ENCODE data around the gene DNASE1.

Gene DNASE1

GRCh38 chr16:3665508-3665907 is 11.0 kb downstream of the DNASE1 start:
- DNase-seq, result no peak

GRCh38 chr16:3668626-3669025 is 14.1 kb downstream of the DNASE1 start:
- DNase-seq, result no peak

DNA sequence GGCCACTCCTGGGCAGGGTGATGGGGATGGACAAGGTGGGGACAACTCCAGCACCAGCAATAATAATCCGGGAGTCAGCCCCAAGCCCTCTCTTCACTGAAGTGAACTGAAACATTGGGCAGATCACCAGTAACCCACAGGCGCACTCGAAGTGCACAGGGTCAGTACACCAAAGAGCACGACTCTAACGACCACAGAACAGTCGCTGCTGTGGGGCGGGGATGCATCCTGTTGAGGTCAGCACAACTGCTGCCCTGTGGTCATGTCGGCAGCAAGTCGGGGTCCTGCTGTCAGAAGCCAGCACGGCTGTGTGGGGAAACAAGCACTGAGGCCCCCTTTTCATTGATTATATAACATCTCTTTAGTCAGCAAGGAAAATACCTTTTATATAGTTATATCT is 14.6 kb downstream of the DNASE1 start:
- DNase-seq, result no peak

DNA sequence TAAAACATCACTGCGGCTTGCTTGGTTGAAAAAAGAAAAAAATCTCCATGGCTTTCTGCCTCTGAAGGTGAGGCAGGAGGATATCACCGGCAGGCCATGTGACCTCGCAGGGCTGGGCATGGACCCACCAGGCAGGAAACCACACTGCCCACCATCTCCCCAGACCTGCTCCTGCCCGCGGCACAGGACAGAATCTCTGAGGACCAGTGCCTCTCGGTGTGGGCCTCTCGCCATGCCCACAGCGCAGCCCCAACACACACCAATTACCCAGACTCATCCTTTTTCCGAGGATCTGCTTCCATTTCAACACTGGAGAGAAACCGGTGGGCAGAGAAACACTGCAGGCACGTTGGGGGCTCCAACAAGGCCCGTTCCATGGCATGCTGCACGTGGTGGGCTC is 16.2 kb downstream of the DNASE1 start:
- DNase-seq, result no peak

GRCh38 chr16:3671424-3671823 is 16.9 kb downstream of the DNASE1 start:
- no peak for DNase-seq

GRCh38 chr16:3672571-3673041 is 18.1 kb downstream of the DNASE1 start:
- no peak for DNase-seq

- DNase-seq, result no peak
Measured at GRCh38 chr16:3673201-3673600, 18.7 kb downstream of the DNASE1 start.

DNA sequence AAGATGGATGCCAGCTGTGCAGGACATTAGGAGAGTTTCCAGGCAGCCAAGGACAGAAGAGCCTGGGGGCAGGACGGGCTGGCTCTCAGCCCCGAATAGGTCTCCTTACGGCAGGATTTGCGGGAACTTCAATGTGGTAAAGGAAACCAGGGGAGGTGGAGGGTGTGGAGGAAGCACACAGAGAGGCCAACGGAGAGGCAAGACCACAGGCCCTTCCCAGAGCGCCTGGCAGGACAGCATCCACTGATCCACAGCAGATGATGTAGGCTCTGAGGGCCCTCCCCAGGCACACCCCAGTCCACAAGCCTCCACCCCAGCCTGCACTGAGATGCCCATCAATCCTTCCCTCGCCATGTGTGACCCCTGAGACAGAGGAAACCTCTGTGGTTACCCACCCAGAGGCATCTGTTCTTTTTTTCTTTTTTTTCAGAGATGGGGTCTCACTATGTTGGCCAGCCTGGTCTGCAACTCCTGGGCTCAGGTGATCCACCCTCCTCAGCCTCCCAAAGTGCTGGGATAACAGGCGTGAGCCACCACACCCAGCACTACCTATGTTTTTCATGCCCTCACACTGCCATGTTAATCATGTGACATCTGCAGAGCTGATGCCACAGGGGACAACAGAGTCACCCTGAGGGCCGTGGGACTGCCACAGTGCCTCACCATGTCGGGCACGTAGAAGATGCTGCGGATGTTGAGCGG is 19.3 kb downstream of the DNASE1 start:
- DNase-seq, result no peak

- DNase-seq, result peak; percentile 51
Measured at GRCh38 chr16:3674513-3675295, 20.2 kb downstream of the DNASE1 start.

GRCh38 chr16:3675601-3676130 is 21.2 kb downstream of the DNASE1 start:
- no peak for DNase-seq

GRCh38 chr16:3677994-3678393 is 23.5 kb downstream of the DNASE1 start:
- no peak for DNase-seq

DNA sequence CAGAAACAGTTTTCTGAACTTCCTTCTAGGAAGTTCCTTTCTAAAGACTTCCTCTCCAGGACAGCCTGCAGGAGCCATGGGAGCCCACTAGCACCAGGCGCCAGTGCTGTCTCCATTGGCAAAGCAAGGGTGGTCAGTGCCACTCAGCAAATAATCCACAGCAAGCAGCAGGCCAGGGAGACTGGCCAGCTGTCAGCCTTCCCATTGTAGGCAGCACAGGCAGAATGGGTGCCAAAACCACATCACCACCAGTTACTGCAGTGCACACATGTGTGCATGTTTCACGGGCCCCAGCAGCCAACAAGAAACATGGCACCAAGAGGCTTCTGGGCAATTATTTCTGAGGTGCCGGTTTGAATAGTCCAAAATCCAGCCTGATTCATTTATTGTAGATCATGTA is 26.7 kb downstream of the DNASE1 start:
- DNase-seq, result no peak

DNA sequence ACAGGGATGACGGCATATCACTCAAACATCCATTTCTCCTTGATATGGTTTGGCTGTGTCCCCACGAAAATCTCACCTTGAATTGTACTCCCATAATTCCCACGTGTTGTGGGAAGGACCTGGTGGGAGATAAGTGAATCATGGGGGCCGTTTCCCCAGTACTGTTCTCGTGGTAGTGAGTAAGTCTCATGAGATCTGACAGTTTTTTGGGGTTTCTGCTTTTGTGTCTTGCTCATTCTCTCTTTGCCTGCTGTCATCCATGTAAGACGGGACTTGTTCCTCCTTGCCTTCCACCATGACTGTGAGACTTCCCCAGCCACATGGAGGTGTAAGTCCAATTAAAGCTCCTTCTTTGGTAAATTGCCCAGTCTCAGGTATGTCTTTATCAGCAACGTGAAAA is 32.5 kb downstream of the DNASE1 start:
- DNase-seq, result no peak

DNA sequence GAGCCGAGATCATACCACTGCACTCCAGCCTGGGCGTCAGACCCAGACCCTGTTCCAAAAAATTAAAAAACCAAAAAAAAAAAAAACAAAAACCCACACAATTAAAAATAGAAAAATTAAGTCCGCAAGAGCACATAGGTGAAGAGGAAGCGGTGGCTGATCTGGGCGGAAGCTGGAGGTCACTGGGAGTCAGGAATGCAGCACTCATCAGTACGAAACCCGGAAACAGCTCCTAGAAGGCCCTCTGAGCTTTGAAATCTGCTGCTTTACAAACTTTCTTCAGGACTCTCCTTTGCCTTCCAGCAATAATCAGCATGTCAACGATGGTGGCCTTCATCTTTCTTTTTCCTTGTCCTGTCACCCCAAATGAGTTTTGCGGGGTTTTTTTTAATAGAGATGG is 33.3 kb downstream of the DNASE1 start:
- no peak for DNase-seq

GRCh38 chr16:3689731-3690130 is 35.2 kb downstream of the DNASE1 start:
- DNase-seq, result peak; percentile 78

DNA sequence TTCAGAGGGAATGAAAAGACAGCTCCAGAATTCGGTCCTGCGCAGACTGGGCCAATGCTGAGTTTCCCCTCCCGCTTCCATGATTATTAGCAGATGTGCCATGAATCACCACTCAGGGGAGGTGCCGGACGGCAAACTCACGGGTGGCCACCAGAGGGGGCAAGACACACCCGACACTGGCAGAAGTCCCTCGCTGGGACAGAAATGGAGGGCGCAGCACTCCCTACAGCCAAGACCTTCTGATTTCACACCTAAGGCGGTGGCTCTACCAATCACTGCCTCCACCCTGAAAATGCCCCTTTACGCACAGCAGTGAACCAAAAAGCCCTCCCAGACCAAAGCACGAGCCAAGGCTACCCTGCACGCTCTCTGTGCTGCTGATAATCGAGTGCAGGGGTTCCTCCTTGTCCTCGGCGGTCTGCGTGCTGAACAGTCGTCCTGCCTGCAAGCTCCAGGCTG is 36.0 kb downstream of the DNASE1 start:
- DNase-seq, result peak; percentile 96

DNA sequence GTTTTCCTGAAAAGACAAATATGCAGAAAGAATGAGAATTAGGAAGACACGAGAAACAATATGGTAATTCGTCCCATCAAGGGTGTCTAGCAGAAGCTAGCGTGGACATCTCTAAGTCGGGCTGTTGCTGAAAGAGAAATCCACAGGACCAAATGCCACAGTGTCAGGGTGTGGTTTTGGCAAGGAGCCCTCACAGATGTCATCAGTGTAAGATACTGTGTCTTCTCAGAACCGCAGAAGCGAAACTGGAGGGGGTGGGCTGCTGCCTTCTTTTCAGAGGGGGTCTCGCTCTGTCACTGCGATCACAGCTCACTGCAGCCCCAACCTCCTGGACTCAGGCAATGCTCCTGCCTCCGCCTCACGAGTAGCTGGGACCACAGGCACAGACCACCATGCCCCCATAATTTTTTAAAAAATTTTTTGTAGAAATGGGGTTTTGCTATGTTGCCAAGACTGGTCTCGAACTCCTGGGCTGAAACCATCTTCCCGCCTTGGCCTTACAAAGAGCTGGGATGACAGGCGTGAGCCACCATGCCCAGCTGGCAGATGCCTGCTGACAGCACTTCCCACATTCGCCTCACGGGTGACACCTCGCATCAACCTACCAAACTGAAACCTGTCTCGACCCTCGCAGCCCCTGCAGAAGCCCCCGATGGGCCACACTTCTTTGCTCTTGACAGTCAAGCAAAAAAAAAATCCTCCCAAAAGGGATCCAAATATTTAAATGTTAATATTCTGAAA is 36.7 kb downstream of the DNASE1 start:
- no peak for DNase-seq

DNA sequence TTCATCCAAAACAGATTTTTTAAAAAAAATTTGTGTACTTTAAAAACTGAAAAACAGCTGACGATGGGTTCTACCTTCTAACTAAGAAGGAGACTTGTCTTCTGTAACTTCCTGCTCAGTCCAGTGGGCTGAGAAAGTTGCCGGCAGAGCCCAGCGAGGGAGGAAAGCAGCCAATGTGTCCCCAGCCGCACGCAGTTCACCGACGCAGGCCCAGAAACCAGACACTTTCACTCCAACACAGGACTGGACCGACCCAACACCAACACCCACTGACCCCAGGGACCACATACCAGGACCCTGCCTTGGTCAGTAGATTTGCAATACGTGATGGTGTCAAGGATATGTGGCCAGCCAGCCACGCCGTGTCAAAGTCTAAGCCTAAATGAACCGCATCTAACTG is 37.3 kb downstream of the DNASE1 start:
- no peak for DNase-seq

- no peak for DNase-seq
Measured at GRCh38 chr16:3694051-3694450, 39.6 kb downstream of the DNASE1 start.

GRCh38 chr16:3695610-3696369 is 41.3 kb downstream of the DNASE1 start:
- DNase-seq, result no peak

- DNase-seq, result no peak
Measured at GRCh38 chr16:3696425-3697218, 42.1 kb downstream of the DNASE1 start.

- no peak for DNase-seq
Measured at GRCh38 chr16:3698941-3699340, 44.5 kb downstream of the DNASE1 start.

Data from islet precursor cell (in vitro differentiated cells).